GM23248 (cell line): Measurements from ENCODE around the gene SSMEM1. TPM values are rescaled to one million over a fixed set of nuclear protein-coding genes. Genes with fewer than 3 reads are reported as not detected.

ENCODE experiments used
- DNase-seq: peaks from one replicate; pipeline ENCODE4 v3.0.0-alpha.2; 2015
- H2AFZ ChIP-seq: fragments of 200-600 bp; sonication (generic); 2 replicates; pipeline ENCODE4 v1.6.1; 2016; ENCODE audit warnings: antibody characterized with exemption
- H3F3A ChIP-seq: fragments of 200-600 bp; sonication (generic); 2 replicates; pipeline ENCODE4 v1.6.1; 2016; ENCODE audit warnings: mild to moderate bottlenecking, antibody characterized with exemption, mixed run types; ENCODE audit not compliant: insufficient read depth
- H3K27ac ChIP-seq: fragments of 200-600 bp; sonication (generic); 2 replicates; pipeline ENCODE4 v1.5.1; 2016; ENCODE audit warnings: mild to moderate bottlenecking
- H3K27me3 ChIP-seq: fragments of 200-600 bp; sonication (generic); replicated peaks from 2 replicates; pipeline ENCODE4 v1.6.1; 2016; ENCODE audit warnings: mild to moderate bottlenecking; ENCODE audit not compliant: insufficient read depth
- H3K36me3 ChIP-seq: fragments of 200-600 bp; sonication (generic); 2 replicates; pipeline ENCODE4 v1.6.1; 2016; ENCODE audit warnings: low read depth, mild to moderate bottlenecking
- H3K4me1 ChIP-seq: fragments of 200-600 bp; sonication (generic); 2 replicates; pipeline ENCODE4 v1.6.1; 2016; ENCODE audit warnings: mild to moderate bottlenecking; ENCODE audit not compliant: insufficient read depth
- H3K4me2 ChIP-seq: fragments of 200-600 bp; sonication (generic); one replicate; pipeline ENCODE4 v1.6.1; 2016; ENCODE audit warnings: mild to moderate bottlenecking; ENCODE audit not compliant: unreplicated experiment
- H3K4me3 ChIP-seq: fragments of 200-600 bp; sonication (generic); 2 replicates; pipeline ENCODE4 v1.5.1; 2016; ENCODE audit warnings: mild to moderate bottlenecking
- H3K79me2 ChIP-seq: fragments of 200-600 bp; sonication (generic); 2 replicates; pipeline ENCODE4 v1.6.1; 2016; ENCODE audit warnings: mild to moderate bottlenecking; ENCODE audit not compliant: insufficient read depth
- H3K9ac ChIP-seq: fragments of 200-600 bp; sonication (generic); 2 replicates; pipeline ENCODE4 v1.6.1; 2016; ENCODE audit warnings: mild to moderate bottlenecking
- H3K9me2 ChIP-seq: fragments of 200-600 bp; sonication (generic); 2 replicates; pipeline ENCODE4 v1.6.1; 2016; ENCODE audit warnings: mixed run types, mild to moderate bottlenecking, moderate library complexity; ENCODE audit not compliant: insufficient read depth
- H3K9me3 ChIP-seq: fragments of 200-600 bp; sonication (generic); one replicate; pipeline ENCODE4 v1.6.1; 2017; ENCODE audit warnings: low read depth
- H4K20me1 ChIP-seq: fragments of 200-600 bp; sonication (generic); 2 replicates; pipeline ENCODE4 v1.6.0; 2016; ENCODE audit not compliant: insufficient read depth
- EZH2 ChIP-seq: fragments of 200-600 bp; sonication (generic); IDR thresholded peaks from 2 replicates; pipeline ENCODE4 v1.6.1; 2018; ENCODE audit warnings: antibody characterized with exemption, mild to moderate bottlenecking; ENCODE audit not compliant: insufficient read depth, poor library complexity, severe bottlenecking
- EZH2phosphoT487 ChIP-seq: fragments of 200-600 bp; sonication (generic); IDR thresholded peaks from 2 replicates; pipeline ENCODE4 v1.6.1; 2018; ENCODE audit warnings: antibody characterized with exemption, moderate library complexity, mild to moderate bottlenecking, low read depth; ENCODE audit not compliant: insufficient read depth
- WGBS, 2 experiments: methylation state at CpG; one replicate each; pipeline ENCODE4 v1.1.6; 2015 to 2017; ENCODE audit warnings: low lambda C conversion rate in 2 of 2, low coverage in 1 of 2; ENCODE audit errors: missing lambda C conversion rate in 2 of 2; 5-methylcytosine and 5-hydroxymethylcytosine counted together
- in situ Hi-C: fragments of 300-500 bp; cut with MboI; formaldehyde crosslinking; loops from 2 replicates; pipeline ENCODE4 v1.15.0; 2020
- polyA plus RNA-seq: library from polyadenylated mRNA; unstranded; fragments of >200 nt; fragmentation: Nextera tagmentation; extraction: Ambion mirVana; gene quantifications from 2 replicates; pipeline ENCODE4 v1.2.1, GENCODE V29; 2016
- total RNA-seq: library from RNA; depleted of rRNA; stranded (reverse); fragments of >200 nt; shearing (Covaris generic); gene quantifications from 2 replicates; pipeline ENCODE4 v1.2.3, GENCODE V29; 2014

The SSMEM1 gene
- total and polyA plus RNA-seq, 2 experiments from 2014 or later, result not detected

DNA sequence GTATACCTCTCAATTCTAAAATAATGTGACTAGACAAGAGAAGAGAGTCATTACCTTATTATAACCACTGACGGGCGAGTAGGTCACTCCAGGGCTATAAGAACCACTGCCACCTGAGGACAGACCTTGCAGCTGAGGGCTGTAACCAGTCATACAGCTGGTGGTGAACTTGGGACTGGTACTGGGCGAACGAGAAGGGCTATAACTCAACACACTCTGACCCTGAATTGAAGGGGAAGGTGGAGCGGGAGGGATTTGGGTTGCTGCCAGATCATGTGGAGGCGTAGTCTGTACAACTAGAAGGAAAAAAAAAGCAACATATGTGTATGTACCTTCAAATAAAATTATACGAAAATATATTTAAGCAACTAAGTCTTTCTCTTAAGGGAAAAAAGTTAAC, 5.9 kb upstream of the SSMEM1 start:
- 88 to 89% methylated on average over 7 of the region's 7 CpGs for WGBS, 2 experiments
- H3K4me1 ChIP-seq, result peaks cover 10% of the 10 kb centered on the region; the same call in 1 of the 2 replicates
- no peaks in the 10 kb centered on the region for H3K9me3 ChIP-seq
- TF ChIP-seq EZH2phosphoT487 (no peak), EZH2 (no peak)
- no peaks in the 10 kb centered on the region for H3K27me3 ChIP-seq
- no peak overlapping the region for H3K9ac ChIP-seq
- no peak overlapping the region for H3K4me2 ChIP-seq
- no peaks in the 10 kb centered on the region for H4K20me1 ChIP-seq
- H3K27ac ChIP-seq, result no peak overlapping the region
- no peak overlapping the region for H3K4me3 ChIP-seq
- H3F3A ChIP-seq, result no peaks in the 10 kb centered on the region; the same call in 1 of the 2 replicates
- peaks cover 16% of the 10 kb centered on the region for H3K79me2 ChIP-seq
- no peak overlapping the region for H2AFZ ChIP-seq
- no peak for DNase-seq
- in situ Hi-C loops, result no loop called here
- H3K36me3 ChIP-seq, result peaks cover 34% of the 10 kb centered on the region; the same call in 1 of the 2 replicates
- no peaks in the 10 kb centered on the region for H3K9me2 ChIP-seq

DNA sequence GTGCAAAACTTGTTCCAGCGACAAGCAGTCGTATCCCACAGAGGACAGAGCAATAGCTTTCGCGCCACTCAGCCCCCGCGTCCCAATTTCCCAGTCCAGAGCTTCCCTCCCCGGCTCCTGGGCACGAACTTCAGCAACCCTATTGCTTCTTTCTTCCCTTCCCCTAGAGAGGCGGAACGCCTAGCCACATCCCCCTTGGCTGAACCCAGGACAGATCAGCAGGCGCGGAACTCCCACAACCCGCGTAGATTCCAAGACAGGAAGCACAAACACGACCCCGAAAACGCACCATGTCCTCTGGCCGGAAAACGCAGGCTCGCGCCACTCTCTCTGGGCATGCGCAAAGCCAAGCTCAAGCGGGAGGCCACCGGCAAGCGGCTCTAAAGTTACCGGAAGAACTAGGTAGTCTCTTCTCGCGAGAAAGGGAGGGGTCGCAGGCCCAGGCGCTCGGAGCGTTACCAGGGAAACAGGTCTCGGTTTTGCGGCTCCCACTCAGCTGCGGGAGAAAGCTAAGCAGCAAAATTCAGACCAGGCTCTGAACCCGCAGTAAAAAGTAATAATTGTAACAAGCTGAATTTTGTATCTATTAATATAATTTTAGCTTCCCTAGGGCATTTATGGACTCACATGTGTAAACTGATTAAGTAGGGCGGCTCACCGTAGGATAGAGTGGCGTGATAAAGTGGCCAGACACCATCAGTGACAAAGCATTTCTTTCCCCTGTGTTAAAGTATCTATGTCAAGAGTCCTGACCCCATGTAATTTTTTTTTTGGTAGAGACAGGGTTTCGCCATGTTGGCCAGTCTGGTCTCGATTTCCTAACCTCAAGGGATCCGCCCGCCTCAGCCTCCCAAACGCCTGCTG, 2.3 kb upstream of the SSMEM1 start, which contains the start of gene TMEM209:
Gene TMEM209, minus strand, starts transcription at position 323 of the 864 bp plus-strand sequence. Its CDS starts 31 bp downstream, at position 292.
- Histone ChIP-seq H3K4me2 (peak within 1 kb of the TSS; percentile 91), H4K20me1 (no peaks in the 10 kb centered on the region), H3F3A (peaks cover 23% of the 10 kb centered on the region), H3K36me3 (peaks cover 17% of the 10 kb centered on the region; the same call in 1 of the 2 replicates), H3K4me1 (peaks cover 30% of the 10 kb centered on the region), H3K4me3 (peak within 1 kb of the TSS; percentile 93), H2AFZ (peak within 1 kb of the TSS; percentile 96), H3K27ac (peak within 1 kb of the TSS; percentile 87), H3K79me2 (peaks cover 12% of the 10 kb centered on the region), H3K9me2 (no peaks in the 10 kb centered on the region), H3K9me3 (no peaks in the 10 kb centered on the region), H3K9ac (peak within 1 kb of the TSS; percentile 95), H3K27me3 (no peaks in the 10 kb centered on the region)
- peak; percentile 99 for DNase-seq
- WGBS, 2 experiments, result 8 to 9% methylated on average over 44 of the region's 44 CpGs
- no peak for TF ChIP-seq EZH2
- no peak for TF ChIP-seq EZH2phosphoT487
- in situ Hi-C loops, result no loop called here

DNA sequence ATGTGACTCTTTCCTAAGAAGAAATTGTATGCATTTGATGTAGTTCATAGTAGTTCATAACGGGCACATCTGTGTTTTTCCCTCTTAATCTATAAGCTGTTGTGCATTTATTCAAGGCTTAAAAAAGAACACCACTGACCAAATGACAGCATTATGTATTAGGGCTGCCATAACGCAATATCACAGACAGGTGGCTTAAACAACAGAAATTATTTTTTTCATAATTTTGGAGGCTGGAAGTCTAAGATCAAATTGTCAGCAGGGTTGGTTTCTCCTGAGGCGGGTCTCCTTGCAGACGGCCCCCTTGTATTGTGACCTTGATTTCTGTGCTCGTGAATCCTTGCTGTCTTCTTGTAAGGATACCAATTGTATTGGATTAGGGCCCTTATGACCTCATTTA, 627 bp upstream of the SSMEM1 start:
- Histone ChIP-seq H3K9me2 (no peaks in the 10 kb centered on the region), H3K79me2 (peaks cover 12% of the 10 kb centered on the region), H3K27ac (peak overlapping the region; percentile 77), H3K9me3 (no peaks in the 10 kb centered on the region), H3K4me3 (no peak overlapping the region), H3K4me2 (no peak overlapping the region), H3K4me1 (peaks cover 38% of the 10 kb centered on the region), H3K27me3 (no peaks in the 10 kb centered on the region), H4K20me1 (no peaks in the 10 kb centered on the region), H3K9ac (peak overlapping the region; percentile 12; the same call in 1 of the 2 replicates), H2AFZ (peak overlapping the region; percentile 59), H3F3A (peaks cover 28% of the 10 kb centered on the region), H3K36me3 (peaks cover 6% of the 10 kb centered on the region; the same call in 1 of the 2 replicates)
- DNase-seq, result peak; percentile 28
- TF ChIP-seq EZH2phosphoT487 (no peak), EZH2 (no peak)
- in situ Hi-C loops, result no loop called here
- 50 to 59% methylated on average over 5 of the region's 5 CpGs for WGBS, 2 experiments

DNA sequence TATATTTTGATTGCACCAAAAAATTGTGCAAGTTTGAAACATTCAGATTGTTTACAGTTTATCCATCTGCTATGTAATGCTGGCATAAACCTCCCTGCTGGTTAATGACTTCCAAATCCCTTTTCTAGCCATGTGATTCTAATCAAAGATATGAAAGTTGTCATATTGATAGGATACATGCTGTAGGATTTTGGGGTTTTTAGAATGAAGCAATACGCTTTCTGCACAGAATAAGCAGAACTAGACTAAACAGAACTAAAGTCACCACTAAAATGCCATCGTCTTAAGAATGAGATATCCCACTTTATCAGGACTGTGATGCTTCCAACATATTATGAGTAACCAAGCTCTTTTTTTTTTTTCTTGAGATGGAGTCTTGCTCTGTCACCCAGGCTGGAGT, 856 bp downstream of the SSMEM1 start:
- Histone ChIP-seq H3K4me2 (no peak overlapping the region), H3K9me2 (no peaks in the 10 kb centered on the region), H3K79me2 (peaks cover 12% of the 10 kb centered on the region), H4K20me1 (no peaks in the 10 kb centered on the region), H3K27me3 (no peaks in the 10 kb centered on the region), H3K36me3 (no peaks in the 10 kb centered on the region; the same call in 1 of the 2 replicates), H3K27ac (peak overlapping the region; percentile 77), H3K4me1 (peaks cover 38% of the 10 kb centered on the region), H3K4me3 (no peak overlapping the region), H3F3A (peaks cover 28% of the 10 kb centered on the region), H3K9ac (no peak overlapping the region), H2AFZ (no peak overlapping the region), H3K9me3 (no peaks in the 10 kb centered on the region)
- 50 to 56% methylated on average over 2 of the region's 2 CpGs for WGBS, 2 experiments
- DNase-seq, result no peak
- TF ChIP-seq EZH2phosphoT487, result no peak
- no peak for TF ChIP-seq EZH2
- in situ Hi-C loops, result no loop called here
